Measurements from ENCODE around the gene SFSWAP.

GRCh38 chr12:131842169-131842568 is 131.3 kb downstream of the SFSWAP start:
- TF ChIP-seq, protein P1, sequence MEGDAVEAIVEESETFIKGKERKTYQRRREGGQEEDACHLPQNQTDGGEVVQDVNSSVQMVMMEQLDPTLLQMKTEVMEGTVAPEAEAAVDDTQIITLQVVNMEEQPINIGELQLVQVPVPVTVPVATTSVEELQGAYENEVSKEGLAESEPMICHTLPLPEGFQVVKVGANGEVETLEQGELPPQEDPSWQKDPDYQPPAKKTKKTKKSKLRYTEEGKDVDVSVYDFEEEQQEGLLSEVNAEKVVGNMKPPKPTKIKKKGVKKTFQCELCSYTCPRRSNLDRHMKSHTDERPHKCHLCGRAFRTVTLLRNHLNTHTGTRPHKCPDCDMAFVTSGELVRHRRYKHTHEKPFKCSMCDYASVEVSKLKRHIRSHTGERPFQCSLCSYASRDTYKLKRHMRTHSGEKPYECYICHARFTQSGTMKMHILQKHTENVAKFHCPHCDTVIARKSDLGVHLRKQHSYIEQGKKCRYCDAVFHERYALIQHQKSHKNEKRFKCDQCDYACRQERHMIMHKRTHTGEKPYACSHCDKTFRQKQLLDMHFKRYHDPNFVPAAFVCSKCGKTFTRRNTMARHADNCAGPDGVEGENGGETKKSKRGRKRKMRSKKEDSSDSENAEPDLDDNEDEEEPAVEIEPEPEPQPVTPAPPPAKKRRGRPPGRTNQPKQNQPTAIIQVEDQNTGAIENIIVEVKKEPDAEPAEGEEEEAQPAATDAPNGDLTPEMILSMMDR (IDR thresholded peaks at IDR 0.05; ENCODE audit: insufficient read depth, low read length) = no peak
- TF ChIP-seq GABPA (IDR thresholded peaks at IDR 0.05; ENCODE audit: low read depth) = no peak
- TF ChIP-seq, protein P2, sequence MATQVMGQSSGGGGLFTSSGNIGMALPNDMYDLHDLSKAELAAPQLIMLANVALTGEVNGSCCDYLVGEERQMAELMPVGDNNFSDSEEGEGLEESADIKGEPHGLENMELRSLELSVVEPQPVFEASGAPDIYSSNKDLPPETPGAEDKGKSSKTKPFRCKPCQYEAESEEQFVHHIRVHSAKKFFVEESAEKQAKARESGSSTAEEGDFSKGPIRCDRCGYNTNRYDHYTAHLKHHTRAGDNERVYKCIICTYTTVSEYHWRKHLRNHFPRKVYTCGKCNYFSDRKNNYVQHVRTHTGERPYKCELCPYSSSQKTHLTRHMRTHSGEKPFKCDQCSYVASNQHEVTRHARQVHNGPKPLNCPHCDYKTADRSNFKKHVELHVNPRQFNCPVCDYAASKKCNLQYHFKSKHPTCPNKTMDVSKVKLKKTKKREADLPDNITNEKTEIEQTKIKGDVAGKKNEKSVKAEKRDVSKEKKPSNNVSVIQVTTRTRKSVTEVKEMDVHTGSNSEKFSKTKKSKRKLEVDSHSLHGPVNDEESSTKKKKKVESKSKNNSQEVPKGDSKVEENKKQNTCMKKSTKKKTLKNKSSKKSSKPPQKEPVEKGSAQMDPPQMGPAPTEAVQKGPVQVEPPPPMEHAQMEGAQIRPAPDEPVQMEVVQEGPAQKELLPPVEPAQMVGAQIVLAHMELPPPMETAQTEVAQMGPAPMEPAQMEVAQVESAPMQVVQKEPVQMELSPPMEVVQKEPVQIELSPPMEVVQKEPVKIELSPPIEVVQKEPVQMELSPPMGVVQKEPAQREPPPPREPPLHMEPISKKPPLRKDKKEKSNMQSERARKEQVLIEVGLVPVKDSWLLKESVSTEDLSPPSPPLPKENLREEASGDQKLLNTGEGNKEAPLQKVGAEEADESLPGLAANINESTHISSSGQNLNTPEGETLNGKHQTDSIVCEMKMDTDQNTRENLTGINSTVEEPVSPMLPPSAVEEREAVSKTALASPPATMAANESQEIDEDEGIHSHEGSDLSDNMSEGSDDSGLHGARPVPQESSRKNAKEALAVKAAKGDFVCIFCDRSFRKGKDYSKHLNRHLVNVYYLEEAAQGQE (IDR thresholded peaks at IDR 0.05; ENCODE audit: insufficient replicate concordance, low read depth) = no peak
- no peak for TF ChIP-seq POLR2AphosphoS5 (IDR thresholded peaks at IDR 0.05; ENCODE audit: low read depth)
- TF ChIP-seq SPI1 (IDR thresholded peaks at IDR 0.05; ENCODE audit: borderline replicate concordance, low read depth) = no peak

Data from HL-60 (cell line).